ENCODE data around the gene ATP2C1. TPM values are rescaled to one million over a fixed set of nuclear protein-coding genes. Genes with fewer than 3 reads are reported as not detected.
A peak's percentile ranks its signal among the peaks of the same experiment; 100 is the strongest.

Gene ATP2C1
- total RNA-seq, 6 experiments from 2014 or later, result 19.2 to 44.0 (median 27.5) TPM

- no peak for TF ChIP-seq CTCF (IDR thresholded peaks at IDR 0.05)
- TF ChIP-seq POLR2A (IDR thresholded peaks at IDR 0.05), result no peak
- Histone ChIP-seq H3K36me3 (no peaks in the 10 kb centered on the region), H3K27ac (no peak overlapping the region), H3K27me3 (no peaks in the 10 kb centered on the region), H3K9me3 (no peaks in the 10 kb centered on the region), H3K4me1 (no peaks in the 10 kb centered on the region), H3K4me3 (no peak overlapping the region)
- DNase-seq (no peak), ATAC-seq (no peak)
- 81% methylated on average over 3 of the region's 7 CpGs for WGBS (ENCODE audit: insufficient coverage, low coverage, low lambda C conversion rate, missing lambda C conversion rate)
- intact Hi-C loops (cut with DNase I), result no loop called here
Measured at GRCh38 chr3:131048030-131048429, 154.1 kb downstream of the ATP2C1 start.

DNA sequence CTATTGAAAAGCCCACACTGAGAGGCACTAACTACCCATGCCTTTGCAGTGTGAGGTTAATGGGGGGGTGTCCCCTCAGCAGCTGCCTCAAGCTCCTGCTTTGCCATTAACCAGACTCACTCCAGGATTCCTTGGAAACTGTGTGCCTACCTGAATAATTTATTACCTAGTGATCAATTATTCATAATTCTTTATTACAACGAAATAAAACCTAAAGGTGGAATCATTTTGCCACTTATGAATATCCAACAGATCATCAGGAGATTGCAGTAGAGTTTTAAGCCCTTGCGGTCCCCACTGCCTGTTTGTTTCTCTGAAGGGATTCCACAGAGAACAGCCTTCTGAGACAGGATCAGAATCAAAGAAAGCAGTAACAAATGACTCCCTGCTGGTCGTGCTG is 156.1 kb downstream of the ATP2C1 start:
- Histone ChIP-seq H3K4me3 (no peak overlapping the region), H3K36me3 (no peaks in the 10 kb centered on the region), H3K4me1 (no peaks in the 10 kb centered on the region), H3K9me3 (no peaks in the 10 kb centered on the region), H3K27ac (no peak overlapping the region), H3K27me3 (no peaks in the 10 kb centered on the region)
- DNase-seq (no peak), ATAC-seq (no peak)
- 55% methylated on average over 3 of the region's 3 CpGs for WGBS (ENCODE audit: insufficient coverage, low coverage, low lambda C conversion rate, missing lambda C conversion rate)
- intact Hi-C loops (cut with DNase I), result no loop called here
- TF ChIP-seq CTCF (IDR thresholded peaks at IDR 0.05), result no peak
- no peak for TF ChIP-seq POLR2A (IDR thresholded peaks at IDR 0.05)

DNA sequence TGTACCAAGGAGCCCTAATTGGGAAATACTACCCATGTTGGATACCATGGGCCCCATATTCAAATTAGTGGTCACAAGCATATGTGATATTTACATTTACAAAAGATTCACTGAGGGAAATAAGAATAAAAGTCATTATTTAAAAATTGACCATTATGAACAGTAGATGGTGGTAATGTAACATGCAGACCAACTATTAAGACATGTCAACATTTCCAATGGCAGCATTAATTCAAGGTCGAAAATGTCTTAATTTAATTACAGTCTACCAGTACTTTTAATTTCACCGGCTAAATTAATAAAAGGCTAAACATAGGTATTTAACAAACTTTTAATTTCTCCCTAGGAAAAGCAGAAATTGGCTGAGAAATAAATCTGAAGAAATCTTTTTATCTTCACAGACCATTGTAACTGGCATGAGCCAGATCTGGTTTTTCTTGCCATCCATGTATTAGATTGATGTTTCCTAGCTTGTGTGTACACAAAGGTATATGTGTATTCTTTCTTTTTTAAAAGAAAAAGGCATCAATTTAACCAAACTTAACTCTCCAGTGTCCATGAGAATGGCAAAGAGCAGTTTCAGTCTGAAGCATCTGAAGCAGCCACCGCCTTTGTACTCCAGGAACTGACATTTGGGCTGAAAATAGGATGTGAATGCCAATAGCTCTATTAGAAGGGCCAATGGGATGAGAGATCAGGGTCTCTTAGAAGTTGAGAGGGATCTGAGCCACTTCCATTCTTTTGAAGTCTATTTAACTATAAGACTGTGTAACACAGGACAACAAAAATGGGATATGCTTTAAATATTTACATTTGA is 159.4 kb downstream of the ATP2C1 start:
- no peaks in the 10 kb centered on the region for H3K27me3 ChIP-seq
- intact Hi-C loops (cut with DNase I), result no loop called here
- H3K9me3 ChIP-seq, result no peaks in the 10 kb centered on the region
- TF ChIP-seq CTCF (IDR thresholded peaks at IDR 0.05) (peak in 3 of 4 donors; percentile 15 to 34 (median 20)), POLR2A (IDR thresholded peaks at IDR 0.05) (no peak)
- no peak overlapping the region for H3K4me3 ChIP-seq
- H3K4me1 ChIP-seq, result no peaks in the 10 kb centered on the region
- ATAC-seq (no peak), DNase-seq (no peak)
- no peaks in the 10 kb centered on the region for H3K36me3 ChIP-seq
- H3K27ac ChIP-seq, result no peak overlapping the region
- 84% methylated on average over 3 of the region's 3 CpGs for WGBS (ENCODE audit: insufficient coverage, low coverage, low lambda C conversion rate, missing lambda C conversion rate)

Small RNAs within 50 kb of the gene (small RNA-seq; reads per million reads assigned to genes)
- gene RF00019, result 0 reads per million in 2 experiments

Other genes with a start within 250 kb of the ATP2C1 start
- gene PIK3R4, start 147.3 kb upstream of the ATP2C1 start, total RNA-seq, result 10 to 100 TPM; 15.3 to 35.3 (median 24.1) TPM
- gene ASTE1, start 132.7 kb downstream of the ATP2C1 start, total RNA-seq, result 1 to 10 TPM; 3.0 to 4.6 (median 3.3) TPM
- 1 to 10 TPM in 1 of 6 experiments, under 1 TPM in 5; 0.25 to 1.1 (median 0.88) TPM for gene NEK11, start 132.8 kb downstream of the ATP2C1 start, total RNA-seq